ENCODE measurements around the gene TMCO6.

TMCO6 gene

DNA sequence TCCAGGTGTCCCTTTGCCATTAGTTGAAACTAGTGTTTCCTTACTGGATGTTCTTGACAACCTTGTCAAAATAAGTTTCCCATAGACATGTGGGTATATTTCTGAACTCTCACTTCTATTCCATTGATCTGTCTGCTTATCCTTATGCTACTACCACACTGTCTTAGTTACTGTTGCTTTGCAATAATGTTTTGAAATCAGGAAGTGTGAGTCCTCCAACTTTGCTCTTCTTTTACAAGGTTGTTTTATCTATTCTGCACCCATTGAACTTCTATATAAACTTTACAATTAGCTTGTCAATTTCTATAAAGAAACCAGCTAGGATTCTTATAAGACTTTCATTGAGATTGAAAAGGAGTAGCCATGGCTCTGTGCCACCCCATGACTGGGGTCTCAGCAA lies 30.5 kb upstream of the TMCO6 start:
- H3K79me2 ChIP-seq (ENCODE audit: insufficient read depth, low read length): no peaks in the 10 kb centered on the region
- H3K9me2 ChIP-seq (replicated peaks; ENCODE audit: insufficient read depth, low read length): no peaks in the 10 kb centered on the region
- H2AFZ ChIP-seq (ENCODE audit: low read depth, low read length, severe bottlenecking): no peak overlapping the region
- H3K27me3 ChIP-seq (ENCODE audit: low read length): no peaks in the 10 kb centered on the region
- H3K27ac ChIP-seq (ENCODE audit: low read depth, low read length): no peak overlapping the region
- H4K20me1 ChIP-seq (ENCODE audit: low read depth, low read length): no peaks in the 10 kb centered on the region
- H3K4me3 ChIP-seq (ENCODE audit: insufficient read depth, low read length, poor library complexity, severe bottlenecking): no peak overlapping the region
- H3F3A ChIP-seq (ENCODE audit: insufficient read depth): no peaks in the 10 kb centered on the region
- H3K4me2 ChIP-seq (ENCODE audit: low read depth, low read length, poor library complexity, severe bottlenecking): no peak overlapping the region
- no peaks in the 10 kb centered on the region for H3K36me3 ChIP-seq (ENCODE audit: low read length)
- H3K9me3 ChIP-seq (ENCODE audit: insufficient read depth, low read length): no peaks in the 10 kb centered on the region
- H3K9ac ChIP-seq (ENCODE audit: low read length): no peak overlapping the region
- TF ChIP-seq, protein P1, sequence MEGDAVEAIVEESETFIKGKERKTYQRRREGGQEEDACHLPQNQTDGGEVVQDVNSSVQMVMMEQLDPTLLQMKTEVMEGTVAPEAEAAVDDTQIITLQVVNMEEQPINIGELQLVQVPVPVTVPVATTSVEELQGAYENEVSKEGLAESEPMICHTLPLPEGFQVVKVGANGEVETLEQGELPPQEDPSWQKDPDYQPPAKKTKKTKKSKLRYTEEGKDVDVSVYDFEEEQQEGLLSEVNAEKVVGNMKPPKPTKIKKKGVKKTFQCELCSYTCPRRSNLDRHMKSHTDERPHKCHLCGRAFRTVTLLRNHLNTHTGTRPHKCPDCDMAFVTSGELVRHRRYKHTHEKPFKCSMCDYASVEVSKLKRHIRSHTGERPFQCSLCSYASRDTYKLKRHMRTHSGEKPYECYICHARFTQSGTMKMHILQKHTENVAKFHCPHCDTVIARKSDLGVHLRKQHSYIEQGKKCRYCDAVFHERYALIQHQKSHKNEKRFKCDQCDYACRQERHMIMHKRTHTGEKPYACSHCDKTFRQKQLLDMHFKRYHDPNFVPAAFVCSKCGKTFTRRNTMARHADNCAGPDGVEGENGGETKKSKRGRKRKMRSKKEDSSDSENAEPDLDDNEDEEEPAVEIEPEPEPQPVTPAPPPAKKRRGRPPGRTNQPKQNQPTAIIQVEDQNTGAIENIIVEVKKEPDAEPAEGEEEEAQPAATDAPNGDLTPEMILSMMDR (IDR thresholded peaks at IDR 0.05; ENCODE audit: insufficient read depth, low read length, poor library complexity, severe bottlenecking): no peak
- no peak for TF ChIP-seq EZH2phosphoT487 (conservative IDR thresholded peaks at IDR 0.05; ENCODE audit: low read length)

DNA sequence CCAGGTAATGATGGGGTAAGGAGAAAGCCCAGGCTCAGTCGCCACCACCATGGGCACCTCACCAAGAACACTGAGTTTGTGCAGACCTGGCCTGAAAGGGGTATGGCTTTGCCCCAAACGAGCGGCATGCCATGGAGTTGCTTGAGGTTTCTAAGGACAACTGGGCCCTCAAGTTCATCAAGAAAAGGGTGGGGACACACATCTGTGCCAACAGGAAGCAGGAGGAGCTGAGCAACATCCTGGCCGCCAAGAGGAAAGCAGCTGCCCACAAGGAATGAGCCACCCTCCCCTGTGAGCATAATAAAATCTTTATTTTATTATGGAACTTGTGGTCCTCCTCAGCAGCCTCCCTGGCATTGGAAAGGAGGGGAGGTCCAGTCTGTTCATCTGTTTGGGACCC lies 30.1 kb upstream of the TMCO6 start:
- no peak for TF ChIP-seq EZH2phosphoT487 (conservative IDR thresholded peaks at IDR 0.05; ENCODE audit: low read length)
- TF ChIP-seq, protein P1 (IDR thresholded peaks at IDR 0.05; ENCODE audit: insufficient read depth, low read length, poor library complexity, severe bottlenecking): no peak
- Histone ChIP-seq H3K4me3 (ENCODE audit: insufficient read depth, low read length, poor library complexity, severe bottlenecking) (no peak overlapping the region), H3K4me2 (ENCODE audit: low read depth, low read length, poor library complexity, severe bottlenecking) (no peak overlapping the region), H2AFZ (ENCODE audit: low read depth, low read length, severe bottlenecking) (no peak overlapping the region), H3K9ac (ENCODE audit: low read length) (no peak overlapping the region), H3K9me2 (replicated peaks; ENCODE audit: insufficient read depth, low read length) (no peaks in the 10 kb centered on the region), H3K27me3 (ENCODE audit: low read length) (no peaks in the 10 kb centered on the region), H3K36me3 (ENCODE audit: low read length) (no peaks in the 10 kb centered on the region), H4K20me1 (ENCODE audit: low read depth, low read length) (no peaks in the 10 kb centered on the region), H3K27ac (ENCODE audit: low read depth, low read length) (no peak overlapping the region), H3K9me3 (ENCODE audit: insufficient read depth, low read length) (no peaks in the 10 kb centered on the region), H3F3A (ENCODE audit: insufficient read depth) (no peaks in the 10 kb centered on the region), H3K79me2 (ENCODE audit: insufficient read depth, low read length) (no peaks in the 10 kb centered on the region)

DNA sequence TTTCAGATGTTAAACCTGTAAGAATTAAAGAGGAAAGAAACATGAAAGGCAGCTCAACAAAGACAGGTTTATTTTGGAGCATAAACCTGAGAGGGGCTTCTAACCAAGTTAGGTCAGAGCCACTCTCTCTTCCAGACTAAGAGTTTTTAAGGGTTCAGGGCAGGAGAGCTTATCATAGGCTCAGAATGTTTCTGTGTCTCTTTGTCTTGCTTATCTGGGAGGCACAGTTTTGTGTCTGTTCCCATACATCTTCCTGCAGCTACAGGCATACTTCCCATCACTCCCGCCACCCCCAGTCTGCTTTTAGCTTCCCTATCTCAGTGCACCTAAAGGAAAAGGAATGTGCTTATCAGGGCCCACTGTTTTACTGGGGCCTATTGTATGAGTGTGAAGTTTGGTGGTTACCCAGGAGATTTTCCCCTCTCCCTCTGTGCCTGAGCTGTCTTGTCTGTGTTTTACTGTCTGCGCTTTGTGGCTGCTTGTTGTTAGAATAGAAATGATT lies 28.2 kb upstream of the TMCO6 start:
- H3K27me3 ChIP-seq (ENCODE audit: low read length): no peaks in the 10 kb centered on the region
- TF ChIP-seq EZH2phosphoT487 (conservative IDR thresholded peaks at IDR 0.05; ENCODE audit: low read length): no peak
- TF ChIP-seq, protein P1 (IDR thresholded peaks at IDR 0.05; ENCODE audit: insufficient read depth, low read length, poor library complexity, severe bottlenecking): no peak
- H3K9me3 ChIP-seq (ENCODE audit: insufficient read depth, low read length): no peaks in the 10 kb centered on the region
- no peaks in the 10 kb centered on the region for H4K20me1 ChIP-seq (ENCODE audit: low read depth, low read length)
- H3K79me2 ChIP-seq (ENCODE audit: insufficient read depth, low read length): no peaks in the 10 kb centered on the region
- H3K27ac ChIP-seq (ENCODE audit: low read depth, low read length): no peak overlapping the region
- H2AFZ ChIP-seq (ENCODE audit: low read depth, low read length, severe bottlenecking): no peak overlapping the region
- no peaks in the 10 kb centered on the region for H3F3A ChIP-seq (ENCODE audit: insufficient read depth)
- H3K4me2 ChIP-seq (ENCODE audit: low read depth, low read length, poor library complexity, severe bottlenecking): no peak overlapping the region
- no peak overlapping the region for H3K4me3 ChIP-seq (ENCODE audit: insufficient read depth, low read length, poor library complexity, severe bottlenecking)
- H3K9me2 ChIP-seq (replicated peaks; ENCODE audit: insufficient read depth, low read length): no peaks in the 10 kb centered on the region
- H3K9ac ChIP-seq (ENCODE audit: low read length): no peak overlapping the region
- no peaks in the 10 kb centered on the region for H3K36me3 ChIP-seq (ENCODE audit: low read length)
